ENCODE results near the gene DNAH7. TPM values are rescaled to one million over a fixed set of nuclear protein-coding genes. Genes with fewer than 3 reads are reported as not detected.

DNAH7 gene
- total and polyA plus RNA-seq, 2 donors (not counting 3 experiments of a cell fraction or from before 2014, with no cell fraction given) = 0.15 to 0.24 TPM

DNA sequence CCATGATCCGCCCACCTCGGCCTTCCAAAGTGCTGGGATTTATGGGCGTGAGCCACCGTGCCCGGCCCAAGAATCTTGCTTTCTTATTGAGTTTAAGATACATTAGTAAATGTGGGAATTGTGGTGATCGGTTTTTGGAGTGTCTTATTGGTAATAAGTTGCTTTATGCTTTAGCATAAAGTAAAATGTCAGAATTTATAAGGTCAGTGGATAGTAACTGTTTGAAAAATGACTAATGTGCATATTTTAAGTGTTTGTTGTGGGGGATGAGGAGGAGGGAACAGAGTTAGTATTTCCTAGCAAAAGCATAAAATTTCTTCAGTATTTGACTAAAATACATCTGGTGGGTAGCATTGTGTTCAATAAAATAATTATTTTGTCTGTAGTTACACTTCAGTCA lies 334.2 kb downstream of the DNAH7 start:
- Histone ChIP-seq H3K4me2 (ENCODE audit: insufficient read depth, low read length) (no peak overlapping the region), H3K79me2 (ENCODE audit: control insufficient read depth, insufficient read depth, low read length) (no peaks in the 10 kb centered on the region), H3K4me3 (replicated peaks in 1 of 3; ENCODE audit: insufficient read depth in 1 of 3, low read depth in 1 of 3, low read length in 3 of 3) (no peak overlapping the region), H2AFZ (ENCODE audit: low read depth, low read length) (no peak overlapping the region), H3K9ac (replicated peaks; ENCODE audit: extremely low read depth, insufficient read depth, low read length) (no peak overlapping the region), H3K9me1 (replicated peaks; ENCODE audit: control insufficient read depth, extremely low read depth, insufficient read depth, low read length) (no peaks in the 10 kb centered on the region), H3K4me1 (ENCODE audit: control insufficient read depth, extremely low read depth, insufficient read depth, low read length) (peaks cover 11% of the 10 kb centered on the region), H3K36me3 (ENCODE audit: control insufficient read depth in 2 of 2, extremely low read depth in 1 of 2, insufficient read depth in 2 of 2, low read length in 2 of 2) (no peaks in the 10 kb centered on the region), H4K20me1 (replicated peaks; ENCODE audit: control insufficient read depth, extremely low read depth, insufficient read depth, low read length) (no peaks in the 10 kb centered on the region), H3K9me3 (replicated peaks; ENCODE audit: control insufficient read depth, insufficient read depth, low read length) (no peaks in the 10 kb centered on the region), H3K27me3 (ENCODE audit: control insufficient read depth in 2 of 2, insufficient read depth in 2 of 2, low read length in 2 of 2) (no peaks in the 10 kb centered on the region), H3K27ac (ENCODE audit: insufficient read depth, low read depth, low read length) (no peak overlapping the region)
- FAIRE-seq (no peak), DNase-seq (ENCODE audit: low read depth, low spot score) (no peak)
- TF ChIP-seq MAX (IDR thresholded peaks at IDR 0.05; ENCODE audit: insufficient read depth, insufficient read length) = no peak
- TF ChIP-seq GATA2 (IDR thresholded peaks at IDR 0.05; ENCODE audit: insufficient read depth, insufficient read length, low read depth, low read length) = no peak
- TF ChIP-seq POLR2A (IDR thresholded peaks at IDR 0.05; ENCODE audit: low read depth, low read length) = no peak
- no peak for TF ChIP-seq MYC (IDR thresholded peaks at IDR 0.05; ENCODE audit: low read depth, low read length)
- TF ChIP-seq, protein P1, sequence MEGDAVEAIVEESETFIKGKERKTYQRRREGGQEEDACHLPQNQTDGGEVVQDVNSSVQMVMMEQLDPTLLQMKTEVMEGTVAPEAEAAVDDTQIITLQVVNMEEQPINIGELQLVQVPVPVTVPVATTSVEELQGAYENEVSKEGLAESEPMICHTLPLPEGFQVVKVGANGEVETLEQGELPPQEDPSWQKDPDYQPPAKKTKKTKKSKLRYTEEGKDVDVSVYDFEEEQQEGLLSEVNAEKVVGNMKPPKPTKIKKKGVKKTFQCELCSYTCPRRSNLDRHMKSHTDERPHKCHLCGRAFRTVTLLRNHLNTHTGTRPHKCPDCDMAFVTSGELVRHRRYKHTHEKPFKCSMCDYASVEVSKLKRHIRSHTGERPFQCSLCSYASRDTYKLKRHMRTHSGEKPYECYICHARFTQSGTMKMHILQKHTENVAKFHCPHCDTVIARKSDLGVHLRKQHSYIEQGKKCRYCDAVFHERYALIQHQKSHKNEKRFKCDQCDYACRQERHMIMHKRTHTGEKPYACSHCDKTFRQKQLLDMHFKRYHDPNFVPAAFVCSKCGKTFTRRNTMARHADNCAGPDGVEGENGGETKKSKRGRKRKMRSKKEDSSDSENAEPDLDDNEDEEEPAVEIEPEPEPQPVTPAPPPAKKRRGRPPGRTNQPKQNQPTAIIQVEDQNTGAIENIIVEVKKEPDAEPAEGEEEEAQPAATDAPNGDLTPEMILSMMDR (IDR thresholded peaks at IDR 0.05; ENCODE audit: extremely low read depth in 1 of 2, insufficient read depth in 1 of 2, low read depth in 1 of 2, low read length in 2 of 2) = no peak
- no peak for TF ChIP-seq EZH2 (IDR thresholded peaks at IDR 0.05; ENCODE audit: borderline replicate concordance, low read depth, low read length, severe bottlenecking)
- TF ChIP-seq FOS (IDR thresholded peaks at IDR 0.05; ENCODE audit: borderline replicate concordance, insufficient read depth, low read length) = no peak
- no peak for TF ChIP-seq JUN (IDR thresholded peaks at IDR 0.05; ENCODE audit: borderline replicate concordance, insufficient read depth, insufficient read length, low read depth)
- TF ChIP-seq POLR2AphosphoS5 (IDR thresholded peaks at IDR 0.05; ENCODE audit: insufficient read depth, low read depth, low read length) = no peak
- dilution Hi-C loops (cut with MboI; ENCODE audit: extremely low pct_ligation_motif_present, low sequenced_read_pairs) = no loop called here
- CTCF ChIA-PET = no interaction called here
- POLR2A ChIA-PET = no interaction called here
- BruUV-seq (replicated peaks) = no TSS peak
- intact Hi-C loops (cut with micrococcal nuclease) = no loop called here
